ENCODE results near the gene PIGT. TPM values are rescaled to one million over a fixed set of nuclear protein-coding genes. Genes with fewer than 3 reads are reported as not detected.

Gene PIGT
- total RNA-seq, 1 donor from 2014 or later: 55.5 TPM

DNA sequence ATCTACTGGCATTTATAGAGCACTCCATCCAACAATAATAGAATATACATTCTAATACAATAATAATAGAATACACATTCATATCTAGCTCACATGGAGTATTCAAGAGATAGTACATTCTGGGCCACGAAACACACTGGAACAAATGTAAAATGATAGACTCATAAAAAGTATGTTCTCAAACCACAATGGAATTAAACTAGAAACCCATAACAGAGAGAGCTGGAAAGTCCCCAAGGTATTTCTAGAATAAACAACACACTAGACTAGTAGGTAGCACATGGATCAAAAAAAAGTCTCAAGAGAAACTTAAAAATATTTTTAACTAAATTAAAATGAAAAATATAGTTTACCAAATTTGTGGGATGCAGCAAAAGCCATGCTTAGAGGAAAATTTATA lies 28.7 kb upstream of the PIGT start:
- H3K27me3 Mint-ChIP-seq (ENCODE audit: unreplicated experiment): no peaks in the 10 kb centered on the region
- no peak overlapping the region for H3K4me3 Mint-ChIP-seq (ENCODE audit: unreplicated experiment)
- no peaks in the 10 kb centered on the region for H3K36me3 Mint-ChIP-seq (ENCODE audit: unreplicated experiment)
- no peak for DNase-seq
- TF ChIP-seq, protein P1, sequence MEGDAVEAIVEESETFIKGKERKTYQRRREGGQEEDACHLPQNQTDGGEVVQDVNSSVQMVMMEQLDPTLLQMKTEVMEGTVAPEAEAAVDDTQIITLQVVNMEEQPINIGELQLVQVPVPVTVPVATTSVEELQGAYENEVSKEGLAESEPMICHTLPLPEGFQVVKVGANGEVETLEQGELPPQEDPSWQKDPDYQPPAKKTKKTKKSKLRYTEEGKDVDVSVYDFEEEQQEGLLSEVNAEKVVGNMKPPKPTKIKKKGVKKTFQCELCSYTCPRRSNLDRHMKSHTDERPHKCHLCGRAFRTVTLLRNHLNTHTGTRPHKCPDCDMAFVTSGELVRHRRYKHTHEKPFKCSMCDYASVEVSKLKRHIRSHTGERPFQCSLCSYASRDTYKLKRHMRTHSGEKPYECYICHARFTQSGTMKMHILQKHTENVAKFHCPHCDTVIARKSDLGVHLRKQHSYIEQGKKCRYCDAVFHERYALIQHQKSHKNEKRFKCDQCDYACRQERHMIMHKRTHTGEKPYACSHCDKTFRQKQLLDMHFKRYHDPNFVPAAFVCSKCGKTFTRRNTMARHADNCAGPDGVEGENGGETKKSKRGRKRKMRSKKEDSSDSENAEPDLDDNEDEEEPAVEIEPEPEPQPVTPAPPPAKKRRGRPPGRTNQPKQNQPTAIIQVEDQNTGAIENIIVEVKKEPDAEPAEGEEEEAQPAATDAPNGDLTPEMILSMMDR (IDR thresholded peaks at IDR 0.05; ENCODE audit: partially characterized antibody, unreplicated experiment): no peak
- H3K27ac Mint-ChIP-seq (ENCODE audit: unreplicated experiment): no peak overlapping the region
- H3K9me3 Mint-ChIP-seq (ENCODE audit: unreplicated experiment): no peaks in the 10 kb centered on the region
- H3K4me1 Mint-ChIP-seq (ENCODE audit: low read depth, unreplicated experiment): no peaks in the 10 kb centered on the region

DNA sequence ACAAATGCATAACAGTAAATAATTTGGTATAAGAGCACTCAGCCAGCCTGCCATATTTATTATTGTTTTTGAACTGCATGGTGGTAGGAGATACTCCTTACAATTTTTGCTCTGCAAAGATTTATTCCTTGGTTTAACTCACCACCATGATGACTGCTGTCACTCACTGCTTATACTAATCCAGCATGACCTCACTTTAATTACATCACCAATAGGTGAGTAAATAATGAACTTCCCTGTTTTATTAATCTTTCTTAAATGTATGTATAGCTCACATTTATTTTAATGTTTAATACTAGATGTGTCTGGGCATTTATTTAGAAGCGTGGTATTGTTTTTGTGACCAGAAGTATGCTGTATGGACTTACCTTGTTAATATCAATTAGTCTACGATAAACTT lies 25.0 kb upstream of the PIGT start:
- no peak overlapping the region for H3K4me3 Mint-ChIP-seq (ENCODE audit: unreplicated experiment)

DNA sequence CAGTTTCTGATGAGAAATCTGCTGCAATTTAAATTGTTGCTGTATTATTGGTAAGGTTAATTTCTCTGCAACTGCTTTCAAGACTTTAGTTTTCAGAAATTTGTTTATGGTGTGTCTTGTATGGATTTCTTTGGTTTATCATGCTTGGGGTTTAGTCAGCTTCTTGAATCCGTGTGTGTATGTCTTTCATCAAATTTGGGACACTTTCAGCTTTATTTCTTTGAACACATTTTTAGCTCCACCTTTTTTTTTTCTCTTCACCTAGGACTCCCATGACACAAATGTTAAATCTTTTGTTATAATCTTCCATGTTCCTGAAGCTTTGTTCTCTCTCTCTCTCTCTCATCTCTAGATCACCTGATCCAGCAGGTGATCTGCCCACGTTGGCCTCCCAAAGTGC lies 24.4 kb upstream of the PIGT start:
- TF ChIP-seq, protein P1 (IDR thresholded peaks at IDR 0.05; ENCODE audit: partially characterized antibody, unreplicated experiment): no peak
- Mint-ChIP-seq H3K36me3 (ENCODE audit: unreplicated experiment) (no peaks in the 10 kb centered on the region), H3K4me3 (ENCODE audit: unreplicated experiment) (no peak overlapping the region), H3K9me3 (ENCODE audit: unreplicated experiment) (no peaks in the 10 kb centered on the region), H3K27me3 (ENCODE audit: unreplicated experiment) (no peaks in the 10 kb centered on the region), H3K4me1 (ENCODE audit: low read depth, unreplicated experiment) (no peaks in the 10 kb centered on the region), H3K27ac (ENCODE audit: unreplicated experiment) (no peak overlapping the region)
- DNase-seq: no peak

More for the DNA sequence above, 25.0 kb upstream of the PIGT start:
- TF ChIP-seq, protein P1 (IDR thresholded peaks at IDR 0.05; ENCODE audit: partially characterized antibody, unreplicated experiment): no peak
- H3K36me3 Mint-ChIP-seq (ENCODE audit: unreplicated experiment): no peaks in the 10 kb centered on the region
- H3K27ac Mint-ChIP-seq (ENCODE audit: unreplicated experiment): no peak overlapping the region
- no peak for DNase-seq
- no peaks in the 10 kb centered on the region for H3K4me1 Mint-ChIP-seq (ENCODE audit: low read depth, unreplicated experiment)
- no peaks in the 10 kb centered on the region for H3K27me3 Mint-ChIP-seq (ENCODE audit: unreplicated experiment)
- no peaks in the 10 kb centered on the region for H3K9me3 Mint-ChIP-seq (ENCODE audit: unreplicated experiment)

DNA sequence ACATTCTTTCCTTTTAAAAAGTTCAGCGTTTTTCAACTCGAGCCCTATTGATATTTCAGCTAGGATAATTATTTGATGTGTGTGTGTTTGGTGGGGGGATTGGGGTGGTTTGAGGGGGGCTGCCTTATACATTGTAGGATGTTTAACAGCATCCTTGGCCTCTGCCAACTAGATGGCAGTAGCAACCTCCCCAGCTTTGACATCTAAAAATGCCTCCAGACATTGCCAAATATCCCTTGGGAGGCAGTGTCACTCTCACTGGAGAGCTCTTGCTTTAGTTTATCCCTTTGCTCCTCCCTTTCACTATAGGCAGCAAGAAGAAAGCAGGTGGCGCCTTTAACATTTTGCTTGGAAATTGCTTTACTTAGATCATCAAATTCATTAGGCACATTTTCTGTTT lies 23.2 kb upstream of the PIGT start:
- Mint-ChIP-seq H3K4me3 (ENCODE audit: unreplicated experiment) (no peak overlapping the region), H3K27ac (ENCODE audit: unreplicated experiment) (no peak overlapping the region), H3K36me3 (ENCODE audit: unreplicated experiment) (no peaks in the 10 kb centered on the region), H3K27me3 (ENCODE audit: unreplicated experiment) (no peaks in the 10 kb centered on the region), H3K9me3 (ENCODE audit: unreplicated experiment) (no peaks in the 10 kb centered on the region), H3K4me1 (ENCODE audit: low read depth, unreplicated experiment) (no peaks in the 10 kb centered on the region)
- no peak for DNase-seq
- TF ChIP-seq, protein P1 (IDR thresholded peaks at IDR 0.05; ENCODE audit: partially characterized antibody, unreplicated experiment): no peak

DNA sequence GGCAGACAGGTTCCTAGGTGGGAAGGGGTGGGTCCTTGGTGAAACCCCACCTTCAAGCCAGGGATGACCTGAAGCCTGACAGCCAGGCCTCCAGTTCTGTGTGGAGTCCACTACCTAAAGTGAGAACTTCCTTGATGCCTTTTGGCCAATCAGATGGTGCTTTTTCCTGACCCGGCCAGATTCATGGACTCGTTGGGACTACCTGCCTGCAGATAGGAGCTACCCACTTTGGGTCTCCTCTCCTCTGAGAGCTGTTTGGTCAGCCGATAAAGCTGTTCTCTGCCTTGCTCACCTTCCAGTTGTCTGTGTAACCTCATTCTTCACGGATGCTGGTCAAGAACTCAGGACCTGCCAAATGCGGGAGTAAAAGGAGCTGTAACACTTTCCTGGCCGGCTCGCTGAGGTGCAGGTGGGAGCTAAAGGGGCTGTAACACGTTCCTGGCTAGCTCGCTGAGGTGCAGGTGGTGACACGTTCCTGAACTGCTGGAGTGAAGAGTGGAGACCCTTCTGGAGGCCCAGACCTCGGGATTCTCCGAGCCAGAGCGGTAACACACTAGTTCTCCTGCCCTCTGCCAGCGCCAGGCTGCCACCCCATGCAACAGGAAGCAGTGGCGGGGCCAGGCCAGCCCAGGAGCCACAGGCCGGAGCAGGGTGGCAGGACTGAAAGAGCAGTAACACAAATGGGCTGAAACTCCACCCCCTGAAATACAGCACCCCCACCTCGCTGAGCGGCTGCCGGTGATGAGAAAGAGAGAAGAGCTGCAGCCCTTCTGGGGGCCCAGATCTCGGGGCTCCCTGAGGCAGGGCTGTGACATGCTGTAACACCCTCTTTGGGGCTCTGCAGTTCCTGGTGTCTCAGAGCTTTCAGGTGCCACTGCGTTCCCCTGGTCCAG lies 21.5 kb upstream of the PIGT start:
- Mint-ChIP-seq H3K4me3 (ENCODE audit: unreplicated experiment) (no peak overlapping the region), H3K9me3 (ENCODE audit: unreplicated experiment) (no peaks in the 10 kb centered on the region), H3K36me3 (ENCODE audit: unreplicated experiment) (peaks cover 5% of the 10 kb centered on the region), H3K27me3 (ENCODE audit: unreplicated experiment) (no peaks in the 10 kb centered on the region), H3K27ac (ENCODE audit: unreplicated experiment) (no peak overlapping the region), H3K4me1 (ENCODE audit: low read depth, unreplicated experiment) (no peaks in the 10 kb centered on the region)
- no peak for DNase-seq
- TF ChIP-seq, protein P1 (IDR thresholded peaks at IDR 0.05; ENCODE audit: partially characterized antibody, unreplicated experiment): no peak
